TTC549 (cell line): ENCODE measurements around the gene GLB1L.
"Not testable (repeated sequence)": the region's sequence is repeated elsewhere in the genome, so short reads cannot be mapped to it uniquely, and the experiment has no call there.

Experiments
- FAIRE-seq: peaks from 2 replicates; lab custom pipeline; 2012; peaks lifted over from hg19 to GRCh38; lab: Jason Lieb, UNC

The GLB1L gene

DNA sequence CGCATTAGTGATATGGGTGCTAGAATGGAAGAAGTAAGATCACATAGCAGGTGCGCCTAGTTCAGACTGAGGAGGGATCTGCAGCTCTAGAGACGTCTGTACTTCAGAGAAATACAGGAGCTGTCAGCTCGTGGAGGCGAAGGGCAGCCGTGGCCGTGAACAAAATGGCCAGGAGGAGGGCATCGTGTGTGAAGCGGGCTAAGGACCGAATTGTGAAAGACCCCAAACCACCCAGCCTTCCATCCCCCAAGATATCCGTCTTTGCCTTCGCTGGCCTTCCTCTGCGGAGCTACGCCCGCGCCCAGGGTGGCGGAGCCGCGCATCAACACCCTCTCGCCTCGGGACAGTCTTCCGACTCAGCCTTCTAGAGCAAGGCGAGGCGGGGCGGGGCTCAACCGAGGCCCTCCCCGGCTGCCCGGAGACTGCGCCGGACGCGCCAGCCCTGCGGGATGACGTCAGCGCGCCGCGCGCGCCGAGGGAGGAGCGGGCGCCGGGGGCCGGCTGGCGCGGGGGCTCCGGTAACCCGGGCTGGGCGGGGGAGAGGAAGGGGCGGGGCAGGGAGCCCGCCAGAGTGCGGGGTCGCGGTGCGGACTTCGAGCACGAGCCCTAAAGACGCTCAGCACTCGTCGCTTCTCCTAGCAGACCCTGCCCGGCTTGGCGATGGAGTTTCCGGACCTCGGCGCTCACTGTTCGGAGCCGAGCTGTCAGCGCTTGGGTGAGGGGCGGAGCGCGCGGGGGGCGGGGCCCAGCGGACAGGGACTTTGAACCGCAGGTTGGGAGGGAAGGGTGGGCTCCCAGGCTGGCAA, 38.7 kb downstream of the GLB1L start, which contains the start of gene ZFAND2B:
TSS of gene ZFAND2B (plus strand) at position 455 of the 806 bp plus-strand sequence. CDS start at position 661, 206 bp downstream.
- no peak for FAIRE-seq

- FAIRE-seq: no peak
Observed at GRCh38 chr2:219205981-219206327, 39.3 kb downstream of the GLB1L start.

GRCh38 chr2:219205165-219205538, 40.1 kb downstream of the GLB1L start:
- no peak for FAIRE-seq

GRCh38 chr2:219204425-219205164, 40.6 kb downstream of the GLB1L start:
- no peak for FAIRE-seq

DNA sequence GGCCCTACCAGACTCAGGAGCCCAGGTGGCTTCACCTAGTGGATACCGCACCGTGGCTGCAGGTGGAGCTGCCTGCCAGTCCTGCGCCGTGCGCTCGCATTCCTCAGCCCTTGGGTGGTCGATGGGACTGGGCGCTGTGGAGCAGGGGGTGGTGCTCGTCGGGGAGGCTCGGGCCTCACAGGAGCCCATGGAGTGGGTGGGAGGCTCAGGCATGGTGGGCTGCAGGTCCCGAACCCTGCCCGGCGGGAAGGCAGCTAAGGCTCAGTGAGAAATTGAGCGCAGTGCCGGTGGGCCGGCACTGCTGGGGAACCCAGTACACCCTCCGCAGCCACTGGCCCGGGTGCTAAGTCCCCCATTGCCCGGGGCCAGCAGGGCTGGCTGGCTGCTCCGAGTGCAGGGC, 43.9 kb downstream of the GLB1L start:
- FAIRE-seq: not testable (repeated sequence)

DNA sequence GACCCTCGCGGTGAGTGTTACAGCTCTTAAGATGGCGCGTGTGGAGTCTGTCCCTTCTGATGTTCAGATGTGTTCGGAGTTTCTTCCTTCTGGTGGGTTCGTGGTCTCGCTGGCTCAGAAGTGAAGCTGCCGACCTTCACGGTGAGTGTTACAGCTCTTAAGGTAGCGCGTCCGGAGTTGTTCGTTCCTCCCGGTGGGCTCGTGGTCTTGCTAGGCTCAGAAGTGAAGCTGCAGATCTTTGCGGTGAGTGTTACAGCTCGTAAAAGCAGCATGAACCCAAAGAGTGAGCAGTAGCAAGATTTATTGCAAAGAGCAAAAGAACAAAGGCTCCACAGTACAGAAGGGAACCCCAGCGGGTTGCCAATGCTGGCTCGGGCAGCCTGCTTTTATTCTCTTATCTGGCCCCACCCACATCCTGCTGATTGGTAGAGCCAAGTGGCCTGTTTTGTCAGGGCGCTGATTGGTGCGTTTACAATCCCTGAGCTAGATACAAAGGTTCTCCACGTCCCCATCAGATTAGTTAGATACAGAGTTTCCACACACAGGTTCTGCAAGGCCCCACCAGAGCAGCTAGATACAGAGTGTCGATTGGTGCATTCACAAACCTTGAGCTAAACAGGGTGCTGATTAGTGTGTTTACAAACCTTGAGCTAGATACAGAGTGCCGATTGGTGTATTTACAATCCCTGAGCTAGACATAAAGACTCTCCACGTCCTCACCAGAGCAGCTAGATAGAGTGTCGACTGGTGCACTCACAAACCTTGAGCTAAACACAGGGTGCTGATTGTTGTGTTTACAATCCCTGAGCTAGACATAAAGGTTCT, 44.5 kb downstream of the GLB1L start:
- FAIRE-seq: not testable (repeated sequence)

DNA sequence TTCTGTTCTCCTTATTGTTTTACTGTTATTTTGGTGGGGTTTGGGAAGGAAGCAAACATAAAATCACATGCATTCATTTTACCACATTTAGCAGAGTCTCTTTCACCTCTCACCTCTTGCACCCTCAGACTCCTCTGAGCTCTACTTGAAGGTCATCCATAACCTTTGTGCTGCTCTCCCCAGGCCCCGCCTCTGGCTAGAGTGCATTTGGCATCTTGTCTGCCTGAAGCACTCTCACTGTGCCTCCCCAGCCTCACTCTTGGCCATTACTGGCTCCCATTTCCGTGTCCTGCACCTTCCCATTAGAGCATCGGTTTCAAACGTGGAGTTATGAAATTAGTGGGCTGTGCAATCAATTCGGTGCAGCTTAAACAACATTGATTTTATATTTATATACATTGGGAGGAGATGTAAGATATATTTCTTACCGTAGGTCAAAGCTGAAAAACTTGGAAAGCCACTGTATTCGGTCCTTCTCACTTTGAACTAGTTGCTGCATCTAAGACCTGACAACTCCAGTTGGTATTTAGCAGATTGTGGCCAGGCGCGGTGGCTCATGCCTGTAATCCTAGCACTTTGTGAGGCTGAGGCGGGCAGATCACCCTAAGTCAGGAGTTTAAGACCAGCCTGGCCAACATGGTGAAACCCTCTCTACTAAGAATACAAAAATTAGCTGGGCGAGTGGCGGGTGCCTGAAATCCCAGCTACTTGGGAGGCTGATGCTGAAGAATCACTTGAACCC, 45.6 kb downstream of the GLB1L start:
- no peak for FAIRE-seq

GRCh38 chr2:219198974-219199373, 46.3 kb downstream of the GLB1L start:
- no peak for FAIRE-seq

DNA sequence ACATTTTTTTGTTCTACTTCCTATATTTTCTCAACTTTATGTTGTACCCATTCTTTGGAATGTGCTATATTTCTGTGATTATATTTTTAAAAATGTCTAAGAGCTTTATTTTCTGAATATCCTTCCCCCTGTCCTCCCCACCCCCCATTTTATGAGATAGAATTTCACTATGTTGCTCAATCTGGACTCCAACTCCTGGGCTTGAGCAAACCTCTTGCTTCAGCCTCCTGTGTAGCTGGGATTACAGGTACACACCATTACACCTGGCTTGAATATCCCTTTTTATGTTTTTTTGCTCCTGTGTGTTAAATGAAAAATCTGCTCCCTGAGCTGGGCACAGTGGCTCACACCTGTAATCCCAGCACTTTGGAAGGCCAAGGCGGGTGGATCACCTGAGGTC, 47.9 kb downstream of the GLB1L start:
- no peak for FAIRE-seq

DNA sequence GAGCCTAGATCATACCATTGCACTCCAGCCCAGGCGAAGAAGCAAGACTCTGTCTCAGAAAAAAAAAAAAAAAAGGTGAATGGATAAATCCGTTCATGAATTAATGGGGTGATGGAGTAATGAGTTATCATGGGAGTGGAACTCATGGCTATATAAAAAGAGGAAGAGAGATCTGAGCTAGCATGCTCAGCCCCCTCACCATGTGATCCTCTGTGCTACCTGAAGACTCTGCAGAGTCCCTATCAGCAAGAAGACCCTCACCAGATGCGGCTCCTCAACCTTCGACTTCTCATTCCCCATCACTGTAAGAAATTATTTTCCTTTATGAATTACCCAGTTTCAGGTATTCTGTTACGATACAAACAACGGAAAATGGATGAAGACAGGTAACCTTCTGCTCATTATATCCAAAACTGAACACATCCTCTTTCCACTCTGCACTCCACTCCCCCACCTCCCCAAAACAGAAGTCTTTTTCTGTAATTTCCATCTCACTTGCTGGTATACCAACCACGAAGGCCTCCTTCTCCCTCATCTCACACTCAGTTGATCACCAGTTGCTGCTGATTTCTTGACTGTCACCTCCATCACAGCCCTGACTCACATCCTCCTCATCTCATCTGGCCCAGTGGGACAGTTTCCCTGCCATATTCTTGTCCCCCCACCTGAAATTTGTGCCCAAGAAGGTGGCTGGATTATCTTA, 58.3 kb downstream of the GLB1L start:
- FAIRE-seq: no peak
